ENCODE results near the gene PPP2R5C. TPM values are rescaled to one million over a fixed set of nuclear protein-coding genes. Genes with fewer than 3 reads are reported as not detected.

PPP2R5C gene
- total RNA-seq, 1 experiment from 2014 or later = 89.9 TPM

DNA sequence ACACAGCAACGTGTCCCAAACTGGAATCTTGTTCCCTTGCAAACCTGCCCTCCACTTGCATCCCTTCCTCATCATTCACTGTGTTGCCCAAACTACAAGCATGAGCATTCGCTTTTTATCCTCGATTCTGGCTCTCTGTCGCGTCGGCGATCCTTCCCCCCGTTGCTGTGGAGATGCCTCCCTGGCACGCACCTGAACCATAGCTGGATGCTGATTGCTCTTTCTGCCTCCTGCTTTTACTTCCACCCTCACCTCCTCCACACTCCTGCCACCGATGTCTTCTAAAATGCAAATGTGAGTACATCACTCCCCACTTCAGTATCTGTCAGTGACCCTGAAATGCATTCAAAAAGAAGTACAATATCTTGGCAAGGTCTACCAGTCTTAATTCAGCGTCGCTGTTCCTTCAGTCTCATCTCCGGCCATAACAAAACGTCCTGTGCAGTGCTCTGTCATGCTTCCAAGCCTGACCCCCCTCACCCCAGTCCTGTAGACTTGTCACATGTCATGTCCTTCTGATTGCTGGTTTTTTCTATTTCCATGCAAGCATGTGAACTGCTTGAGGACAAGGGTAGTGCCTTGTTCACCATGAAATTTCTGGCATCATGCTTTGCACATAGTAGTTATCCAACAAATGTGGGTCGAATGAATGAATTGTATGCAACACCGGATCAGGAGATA is 2.5 kb upstream of the PPP2R5C start:
- Mint-ChIP-seq H3K4me1 (peaks cover 11% of the 10 kb centered on the region), H3K27me3 (ENCODE audit: low read depth) (peaks cover 65% of the 10 kb centered on the region), H3K9me3 (peaks cover 5% of the 10 kb centered on the region), H3K4me3 (no peak overlapping the region), H3K27ac (no peak overlapping the region), H3K36me3 (no peaks in the 10 kb centered on the region)
- ChIA-PET CTCF (no interaction called here), POLR2A (no interaction called here)
- DNase-seq (ENCODE audit: low spot score) (no peak), ATAC-seq (no peak)
- TF ChIP-seq EMX1 (CRISPR knock-in tag; IDR thresholded peaks at IDR 0.05) (no peak), TEAD1 (CRISPR knock-in tag; IDR thresholded peaks at IDR 0.05) (no peak), SOX15 (CRISPR knock-in tag; IDR thresholded peaks at IDR 0.05) (no peak), FOXP4 (CRISPR knock-in tag; IDR thresholded peaks at IDR 0.05) (no peak), ZNF219 (CRISPR knock-in tag; IDR thresholded peaks at IDR 0.05; ENCODE audit: borderline replicate concordance) (no peak), ZBTB21 (CRISPR knock-in tag; IDR thresholded peaks at IDR 0.05; ENCODE audit: borderline replicate concordance) (no peak), E2F4 (CRISPR knock-in tag; IDR thresholded peaks at IDR 0.05; ENCODE audit: borderline replicate concordance, low read depth) (no peak), NFATC4 (CRISPR knock-in tag; IDR thresholded peaks at IDR 0.05) (no peak), ZNF512 (CRISPR knock-in tag; IDR thresholded peaks at IDR 0.05; ENCODE audit: borderline replicate concordance) (no peak), NFYB (CRISPR knock-in tag; conservative IDR thresholded peaks at IDR 0.05; ENCODE audit: low read depth) (no peak), ETV6 (CRISPR knock-in tag; IDR thresholded peaks at IDR 0.05) (no peak), ZNF121 (CRISPR knock-in tag; IDR thresholded peaks at IDR 0.05) (no peak), GABPB1 (CRISPR knock-in tag; IDR thresholded peaks at IDR 0.05) (no peak)
- TF ChIP-seq, protein P1, sequence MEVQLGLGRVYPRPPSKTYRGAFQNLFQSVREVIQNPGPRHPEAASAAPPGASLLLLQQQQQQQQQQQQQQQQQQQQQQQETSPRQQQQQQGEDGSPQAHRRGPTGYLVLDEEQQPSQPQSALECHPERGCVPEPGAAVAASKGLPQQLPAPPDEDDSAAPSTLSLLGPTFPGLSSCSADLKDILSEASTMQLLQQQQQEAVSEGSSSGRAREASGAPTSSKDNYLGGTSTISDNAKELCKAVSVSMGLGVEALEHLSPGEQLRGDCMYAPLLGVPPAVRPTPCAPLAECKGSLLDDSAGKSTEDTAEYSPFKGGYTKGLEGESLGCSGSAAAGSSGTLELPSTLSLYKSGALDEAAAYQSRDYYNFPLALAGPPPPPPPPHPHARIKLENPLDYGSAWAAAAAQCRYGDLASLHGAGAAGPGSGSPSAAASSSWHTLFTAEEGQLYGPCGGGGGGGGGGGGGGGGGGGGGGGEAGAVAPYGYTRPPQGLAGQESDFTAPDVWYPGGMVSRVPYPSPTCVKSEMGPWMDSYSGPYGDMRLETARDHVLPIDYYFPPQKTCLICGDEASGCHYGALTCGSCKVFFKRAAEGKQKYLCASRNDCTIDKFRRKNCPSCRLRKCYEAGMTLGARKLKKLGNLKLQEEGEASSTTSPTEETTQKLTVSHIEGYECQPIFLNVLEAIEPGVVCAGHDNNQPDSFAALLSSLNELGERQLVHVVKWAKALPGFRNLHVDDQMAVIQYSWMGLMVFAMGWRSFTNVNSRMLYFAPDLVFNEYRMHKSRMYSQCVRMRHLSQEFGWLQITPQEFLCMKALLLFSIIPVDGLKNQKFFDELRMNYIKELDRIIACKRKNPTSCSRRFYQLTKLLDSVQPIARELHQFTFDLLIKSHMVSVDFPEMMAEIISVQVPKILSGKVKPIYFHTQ (CRISPR knock-in tag; IDR thresholded peaks at IDR 0.05) = no peak
- TF ChIP-seq, protein P2, sequence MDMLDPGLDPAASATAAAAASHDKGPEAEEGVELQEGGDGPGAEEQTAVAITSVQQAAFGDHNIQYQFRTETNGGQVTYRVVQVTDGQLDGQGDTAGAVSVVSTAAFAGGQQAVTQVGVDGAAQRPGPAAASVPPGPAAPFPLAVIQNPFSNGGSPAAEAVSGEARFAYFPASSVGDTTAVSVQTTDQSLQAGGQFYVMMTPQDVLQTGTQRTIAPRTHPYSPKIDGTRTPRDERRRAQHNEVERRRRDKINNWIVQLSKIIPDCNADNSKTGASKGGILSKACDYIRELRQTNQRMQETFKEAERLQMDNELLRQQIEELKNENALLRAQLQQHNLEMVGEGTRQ (CRISPR knock-in tag; IDR thresholded peaks at IDR 0.05) = no peak
- TF ChIP-seq, protein P3, sequence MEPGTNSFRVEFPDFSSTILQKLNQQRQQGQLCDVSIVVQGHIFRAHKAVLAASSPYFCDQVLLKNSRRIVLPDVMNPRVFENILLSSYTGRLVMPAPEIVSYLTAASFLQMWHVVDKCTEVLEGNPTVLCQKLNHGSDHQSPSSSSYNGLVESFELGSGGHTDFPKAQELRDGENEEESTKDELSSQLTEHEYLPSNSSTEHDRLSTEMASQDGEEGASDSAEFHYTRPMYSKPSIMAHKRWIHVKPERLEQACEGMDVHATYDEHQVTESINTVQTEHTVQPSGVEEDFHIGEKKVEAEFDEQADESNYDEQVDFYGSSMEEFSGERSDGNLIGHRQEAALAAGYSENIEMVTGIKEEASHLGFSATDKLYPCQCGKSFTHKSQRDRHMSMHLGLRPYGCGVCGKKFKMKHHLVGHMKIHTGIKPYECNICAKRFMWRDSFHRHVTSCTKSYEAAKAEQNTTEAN (CRISPR knock-in tag; IDR thresholded peaks at IDR 0.05) = no peak

Measured in WTC11 (cell line).